Erythroblast (primary cell): Measurements from ENCODE around the gene MXRA7.

Source experiments
- GATA1 ChIP-seq: IDR thresholded peaks from 2 replicates; pipeline ENCODE4 v1.6.1; 2011; ENCODE audit warnings: low read depth, mild to moderate bottlenecking, control low read depth, low read length, moderate library complexity
- POLR2A ChIP-seq: IDR thresholded peaks from 2 replicates; pipeline ENCODE4 v1.6.1; 2011; ENCODE audit warnings: mild to moderate bottlenecking, low read length

DNA sequence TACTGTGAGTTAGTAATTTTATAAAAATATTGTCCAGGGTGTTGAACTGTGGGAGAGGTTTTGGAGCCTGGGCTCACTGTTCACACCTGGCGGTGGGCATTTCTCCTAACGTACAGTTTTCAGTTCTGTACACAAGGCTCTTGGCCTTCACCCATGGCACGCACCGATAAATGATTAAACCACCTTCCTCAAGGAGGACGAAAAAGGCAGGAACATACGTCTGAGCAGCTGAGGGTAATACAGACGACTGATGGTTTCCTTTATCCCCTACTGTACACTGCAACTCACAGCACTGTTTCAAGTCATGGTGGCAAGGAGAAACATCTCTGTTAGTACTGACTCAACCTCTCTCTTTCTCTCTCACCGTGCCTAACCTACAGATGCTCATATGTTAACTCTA is 65.8 kb downstream of the MXRA7 start:
- TF ChIP-seq POLR2A (no peak), GATA1 (no peak)
